ENCODE measurements around the gene MAN1C1. TPM values are rescaled to one million over a fixed set of nuclear protein-coding genes. Genes with fewer than 3 reads are reported as not detected.

The MAN1C1 gene
- total and polyA plus RNA-seq, 2 donors (not counting 3 experiments of a cell fraction or from before 2014, with no cell fraction given) = 1.5 to 4.0 TPM

GRCh38 chr1:25619101-25619890 is 2.7 kb downstream of the MAN1C1 start:
- peak; percentile 32 for DNase-seq (ENCODE audit: low read depth, low spot score)
- FAIRE-seq = peak; percentile 68

DNA sequence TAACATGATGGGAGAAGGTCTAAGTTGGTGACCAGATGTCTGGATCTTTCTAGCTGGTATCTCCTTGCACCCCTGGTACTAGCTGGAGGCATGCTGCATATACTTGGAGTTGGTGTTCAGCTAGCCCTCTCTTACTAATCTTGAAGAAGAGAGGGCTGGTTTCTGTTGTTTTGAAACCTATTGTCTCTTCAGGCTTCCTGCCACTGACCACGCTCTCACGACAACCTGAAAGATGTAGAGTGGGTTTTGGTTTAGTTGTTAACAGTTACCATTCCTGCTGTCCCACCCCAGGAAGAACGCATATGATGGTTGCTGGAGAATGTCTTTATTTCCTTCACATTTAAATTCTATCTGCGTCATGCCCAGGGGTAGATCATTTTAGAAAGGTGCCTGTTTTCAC is 3.6 kb downstream of the MAN1C1 start:
- Histone ChIP-seq H3K9me1 (replicated peaks; ENCODE audit: control insufficient read depth, extremely low read depth, insufficient read depth, low read length) (no peaks in the 10 kb centered on the region), H3K9me3 (replicated peaks; ENCODE audit: control insufficient read depth, insufficient read depth, low read length) (no peaks in the 10 kb centered on the region), H3K4me3 (replicated peaks in 1 of 3; ENCODE audit: insufficient read depth in 1 of 3, low read depth in 1 of 3, low read length in 3 of 3) (no peak overlapping the region), H3K27ac (ENCODE audit: insufficient read depth, low read depth, low read length) (no peak overlapping the region), H3K4me2 (ENCODE audit: insufficient read depth, low read length) (no peak overlapping the region), H2AFZ (ENCODE audit: low read depth, low read length) (no peak overlapping the region), H3K9ac (replicated peaks; ENCODE audit: extremely low read depth, insufficient read depth, low read length) (no peak overlapping the region), H3K36me3 (ENCODE audit: control insufficient read depth in 2 of 2, extremely low read depth in 1 of 2, insufficient read depth in 2 of 2, low read length in 2 of 2) (no peaks in the 10 kb centered on the region), H3K27me3 (ENCODE audit: control insufficient read depth in 2 of 2, insufficient read depth in 2 of 2, low read length in 2 of 2) (peaks cover 38 to 46% of the 10 kb centered on the region in 2 experiments), H3K79me2 (ENCODE audit: control insufficient read depth, insufficient read depth, low read length) (no peaks in the 10 kb centered on the region), H4K20me1 (replicated peaks; ENCODE audit: control insufficient read depth, extremely low read depth, insufficient read depth, low read length) (no peaks in the 10 kb centered on the region), H3K4me1 (ENCODE audit: control insufficient read depth, extremely low read depth, insufficient read depth, low read length) (peaks cover 7% of the 10 kb centered on the region)
- no TSS peak for BruUV-seq (replicated peaks)
- dilution Hi-C loops (cut with MboI; ENCODE audit: extremely low pct_ligation_motif_present, low sequenced_read_pairs) (no loop called here), intact Hi-C loops (cut with micrococcal nuclease) (no loop called here)
- DNase-seq (ENCODE audit: low read depth, low spot score) = no peak
- TF ChIP-seq GATA2 (IDR thresholded peaks at IDR 0.05; ENCODE audit: insufficient read depth, insufficient read length, low read depth, low read length) (no peak), POLR2A (IDR thresholded peaks at IDR 0.05; ENCODE audit: low read depth, low read length) (no peak)
- ChIA-PET POLR2A (no interaction called here), CTCF (interaction anchor here (1.8 to 3.2 kb wide), 2 partner anchors 8 to 11 kb away, joined by 5 to 21 read pairs; no protein-coding TSS in a partner anchor)
- FAIRE-seq = no peak

More at GRCh38 chr1:25619101-25619890, 2.7 kb downstream of the MAN1C1 start:
- Histone ChIP-seq H4K20me1 (replicated peaks; ENCODE audit: control insufficient read depth, extremely low read depth, insufficient read depth, low read length) (no peaks in the 10 kb centered on the region), H3K4me1 (ENCODE audit: control insufficient read depth, extremely low read depth, insufficient read depth, low read length) (peaks cover 7% of the 10 kb centered on the region), H3K27ac (ENCODE audit: insufficient read depth, low read depth, low read length) (no peak overlapping the region), H3K4me2 (ENCODE audit: insufficient read depth, low read length) (no peak overlapping the region), H2AFZ (ENCODE audit: low read depth, low read length) (no peak overlapping the region), H3K4me3 (replicated peaks in 1 of 3; ENCODE audit: insufficient read depth in 1 of 3, low read depth in 1 of 3, low read length in 3 of 3) (no peak overlapping the region), H3K9ac (replicated peaks; ENCODE audit: extremely low read depth, insufficient read depth, low read length) (no peak overlapping the region), H3K27me3 (ENCODE audit: control insufficient read depth in 2 of 2, insufficient read depth in 2 of 2, low read length in 2 of 2) (peaks cover 41 to 53% of the 10 kb centered on the region in 2 experiments), H3K36me3 (ENCODE audit: control insufficient read depth in 2 of 2, extremely low read depth in 1 of 2, insufficient read depth in 2 of 2, low read length in 2 of 2) (no peaks in the 10 kb centered on the region), H3K9me1 (replicated peaks; ENCODE audit: control insufficient read depth, extremely low read depth, insufficient read depth, low read length) (no peaks in the 10 kb centered on the region), H3K9me3 (replicated peaks; ENCODE audit: control insufficient read depth, insufficient read depth, low read length) (no peaks in the 10 kb centered on the region), H3K79me2 (ENCODE audit: control insufficient read depth, insufficient read depth, low read length) (no peaks in the 10 kb centered on the region)
- intact Hi-C loops (cut with micrococcal nuclease) (loop anchor here (1.0 kb wide), 1 partner anchor 191 kb away; no protein-coding TSS in a partner anchor), dilution Hi-C loops (cut with MboI; ENCODE audit: extremely low pct_ligation_motif_present, low sequenced_read_pairs) (no loop called here)
- TF ChIP-seq, protein P1, sequence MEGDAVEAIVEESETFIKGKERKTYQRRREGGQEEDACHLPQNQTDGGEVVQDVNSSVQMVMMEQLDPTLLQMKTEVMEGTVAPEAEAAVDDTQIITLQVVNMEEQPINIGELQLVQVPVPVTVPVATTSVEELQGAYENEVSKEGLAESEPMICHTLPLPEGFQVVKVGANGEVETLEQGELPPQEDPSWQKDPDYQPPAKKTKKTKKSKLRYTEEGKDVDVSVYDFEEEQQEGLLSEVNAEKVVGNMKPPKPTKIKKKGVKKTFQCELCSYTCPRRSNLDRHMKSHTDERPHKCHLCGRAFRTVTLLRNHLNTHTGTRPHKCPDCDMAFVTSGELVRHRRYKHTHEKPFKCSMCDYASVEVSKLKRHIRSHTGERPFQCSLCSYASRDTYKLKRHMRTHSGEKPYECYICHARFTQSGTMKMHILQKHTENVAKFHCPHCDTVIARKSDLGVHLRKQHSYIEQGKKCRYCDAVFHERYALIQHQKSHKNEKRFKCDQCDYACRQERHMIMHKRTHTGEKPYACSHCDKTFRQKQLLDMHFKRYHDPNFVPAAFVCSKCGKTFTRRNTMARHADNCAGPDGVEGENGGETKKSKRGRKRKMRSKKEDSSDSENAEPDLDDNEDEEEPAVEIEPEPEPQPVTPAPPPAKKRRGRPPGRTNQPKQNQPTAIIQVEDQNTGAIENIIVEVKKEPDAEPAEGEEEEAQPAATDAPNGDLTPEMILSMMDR (IDR thresholded peaks at IDR 0.05; ENCODE audit: extremely low read depth in 1 of 2, insufficient read depth in 1 of 2, low read depth in 1 of 2, low read length in 2 of 2) = peak; percentile 74 to 89
- TF ChIP-seq GATA2 (IDR thresholded peaks at IDR 0.05; ENCODE audit: insufficient read depth, insufficient read length, low read depth, low read length) = no peak
- ChIA-PET POLR2A (no interaction called here), CTCF (interaction anchor here (0.6 to 3.2 kb wide), 16 partner anchors 9 to 188 kb away, joined by 3 to 21 read pairs (median 4); no protein-coding TSS in a partner anchor)
- no TSS peak for BruUV-seq (replicated peaks)

Measured in endothelial cell of umbilical vein (primary cell).